HTR-8/SVneo (cell line): ENCODE results near the gene ZCCHC24.

Experiments
- DNase-seq: peaks from one replicate; pipeline ENCODE4 v3.0.0; 2011; ENCODE audit warnings: low spot score, mixed read lengths; ENCODE audit not compliant: insufficient read length
- FAIRE-seq: peaks from 2 replicates; lab custom pipeline; 2011; peaks lifted over from hg19 to GRCh38; lab: Jason Lieb, UNC

Gene ZCCHC24

GRCh38 chr10:79415736-79416577, 29.5 kb downstream of the ZCCHC24 start:
- DNase-seq (no peak), FAIRE-seq (no peak)

- FAIRE-seq (no peak), DNase-seq (no peak)
Measured at GRCh38 chr10:79414714-79415113, 30.7 kb downstream of the ZCCHC24 start.

- peak; percentile 65 for DNase-seq
- no peak for FAIRE-seq
Measured at GRCh38 chr10:79413196-79413595, 32.2 kb downstream of the ZCCHC24 start.

GRCh38 chr10:79412516-79412915, 32.9 kb downstream of the ZCCHC24 start:
- FAIRE-seq (no peak), DNase-seq (no peak)

- DNase-seq (no peak), FAIRE-seq (peak; percentile 44)
Measured at GRCh38 chr10:79411546-79412495, 33.6 kb downstream of the ZCCHC24 start.

GRCh38 chr10:79410315-79411094, 34.9 kb downstream of the ZCCHC24 start:
- FAIRE-seq: no peak
- DNase-seq: no peak

- FAIRE-seq: no peak
Measured at GRCh38 chr10:79409726-79410085, 35.7 kb downstream of the ZCCHC24 start.

GRCh38 chr10:79409038-79409725, 36.2 kb downstream of the ZCCHC24 start:
- no peak for FAIRE-seq
- DNase-seq: no peak

More at GRCh38 chr10:79409726-79410085, 35.7 kb downstream of the ZCCHC24 start:
- no peak for DNase-seq

- no peak for DNase-seq
- no peak for FAIRE-seq
Measured at GRCh38 chr10:79407811-79408795, 37.3 kb downstream of the ZCCHC24 start.

- DNase-seq (no peak), FAIRE-seq (no peak)
Measured at GRCh38 chr10:79407423-79407796, 38.0 kb downstream of the ZCCHC24 start.

GRCh38 chr10:79406683-79407422, 38.6 kb downstream of the ZCCHC24 start:
- FAIRE-seq: no peak
- DNase-seq: no peak

GRCh38 chr10:79405995-79406515, 39.4 kb downstream of the ZCCHC24 start:
- DNase-seq: no peak
- FAIRE-seq: no peak

- DNase-seq: no peak
- no peak for FAIRE-seq
Measured at GRCh38 chr10:79405221-79405994, 40.0 kb downstream of the ZCCHC24 start.

- FAIRE-seq (no peak), DNase-seq (no peak)
Measured at GRCh38 chr10:79404690-79405131, 40.7 kb downstream of the ZCCHC24 start.

GRCh38 chr10:79404231-79404609, 41.2 kb downstream of the ZCCHC24 start:
- FAIRE-seq: no peak
- DNase-seq: no peak

- DNase-seq (no peak), FAIRE-seq (no peak)
Measured at GRCh38 chr10:79403441-79404230, 41.8 kb downstream of the ZCCHC24 start.
